HPDE6-E6E7 (cell line): Measurements from ENCODE around the gene ABHD13.
"Not testable (repeated sequence)": the region's sequence is repeated elsewhere in the genome, so short reads cannot be mapped to it uniquely, and the experiment has no call there.

Source experiments
- DNase-seq: peaks from one replicate; pipeline ENCODE4 v3.0.0; 2011; ENCODE audit warnings: missing footprints; ENCODE audit errors: extremely low spot score

The ABHD13 gene

DNA sequence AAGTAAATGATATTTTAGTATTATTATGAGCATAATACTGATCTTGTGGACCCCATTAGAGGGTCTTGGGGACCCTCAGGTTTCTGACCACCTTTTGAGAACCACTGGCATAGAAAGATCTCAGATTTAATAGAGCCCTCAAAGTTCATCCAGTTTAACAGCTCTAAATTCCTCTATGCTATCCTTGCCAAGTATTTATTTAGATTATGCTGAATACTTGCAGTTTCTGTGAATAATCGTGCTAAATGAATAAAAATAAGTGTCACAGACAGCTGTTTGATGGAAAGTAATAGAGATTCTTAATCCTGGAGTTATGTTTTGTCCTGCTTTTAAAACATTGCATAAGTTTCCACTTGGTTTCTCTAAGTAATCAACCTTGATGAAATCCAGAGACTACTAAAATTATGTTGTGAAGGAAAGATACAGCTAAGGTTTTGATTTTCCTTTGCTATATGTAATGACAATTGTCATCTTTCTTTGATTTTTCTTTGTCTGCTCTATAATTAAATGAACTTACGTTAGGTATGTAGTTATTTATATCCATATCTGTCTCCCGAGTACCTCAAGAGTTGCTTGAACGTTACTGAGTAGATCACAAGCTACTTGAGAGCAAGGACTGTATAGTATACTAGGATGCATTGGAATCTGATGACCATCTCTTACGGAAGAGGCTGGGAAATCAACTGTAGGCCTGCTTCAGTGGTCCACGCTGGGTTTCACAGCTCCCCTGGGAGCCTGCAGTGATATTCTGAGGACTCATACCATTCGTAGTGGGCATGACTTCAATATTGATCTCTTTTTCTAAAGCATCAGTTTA lies 5.7 kb downstream of the ABHD13 start:
- no peak for DNase-seq

GRCh38 chr13:108225440-108225839 lies 7.2 kb downstream of the ABHD13 start:
- DNase-seq = no peak

DNA sequence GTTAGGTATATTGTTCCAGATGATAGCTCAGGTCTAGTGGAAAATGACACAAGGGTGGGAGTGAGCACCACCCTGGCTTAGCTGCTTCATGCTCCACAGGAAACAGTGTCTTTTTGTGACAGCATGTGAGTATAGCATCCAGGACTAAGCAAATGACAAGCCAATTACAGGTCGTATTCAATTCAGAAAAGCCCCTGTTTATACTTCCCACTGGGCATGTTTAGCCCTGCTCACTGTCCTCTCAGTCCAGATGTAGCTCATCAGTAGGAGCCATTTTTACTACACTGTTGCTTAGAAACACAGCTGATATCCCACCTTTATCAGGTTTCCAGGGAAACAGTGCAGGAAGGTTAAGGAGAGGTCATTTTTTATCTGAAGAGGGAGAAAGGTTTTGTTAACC lies 8.0 kb downstream of the ABHD13 start:
- DNase-seq = no peak

DNA sequence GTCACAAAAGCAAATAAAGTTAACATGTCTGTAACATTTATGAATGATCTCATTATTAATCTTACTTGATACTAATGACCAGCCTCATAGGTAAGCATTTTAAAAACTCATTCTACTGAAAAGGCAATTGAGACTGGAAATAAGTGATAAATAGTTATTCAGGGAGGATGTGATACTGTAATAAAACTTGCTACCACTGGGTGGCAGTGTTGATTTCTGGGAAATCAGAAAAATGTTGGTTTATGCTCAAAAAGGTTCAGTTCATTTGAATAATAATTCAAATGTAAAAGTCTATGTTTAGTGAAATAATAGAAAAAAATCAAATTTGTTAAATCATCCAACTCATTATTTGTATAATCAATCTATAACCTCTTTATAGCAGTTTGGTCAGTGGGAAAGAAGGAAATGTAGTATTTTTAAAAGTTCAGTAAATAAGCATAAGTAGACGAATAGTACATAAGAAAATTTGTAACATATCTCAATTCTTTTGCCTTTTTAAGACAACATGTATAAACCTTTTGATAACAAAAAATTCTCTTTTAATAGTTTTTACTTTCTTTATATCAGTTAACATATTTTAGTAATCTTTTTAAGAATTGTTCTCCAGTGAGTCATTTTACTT lies 9.6 kb downstream of the ABHD13 start:
- no peak for DNase-seq

GRCh38 chr13:108230377-108230776 lies 12.2 kb downstream of the ABHD13 start:
- DNase-seq = no peak

DNA sequence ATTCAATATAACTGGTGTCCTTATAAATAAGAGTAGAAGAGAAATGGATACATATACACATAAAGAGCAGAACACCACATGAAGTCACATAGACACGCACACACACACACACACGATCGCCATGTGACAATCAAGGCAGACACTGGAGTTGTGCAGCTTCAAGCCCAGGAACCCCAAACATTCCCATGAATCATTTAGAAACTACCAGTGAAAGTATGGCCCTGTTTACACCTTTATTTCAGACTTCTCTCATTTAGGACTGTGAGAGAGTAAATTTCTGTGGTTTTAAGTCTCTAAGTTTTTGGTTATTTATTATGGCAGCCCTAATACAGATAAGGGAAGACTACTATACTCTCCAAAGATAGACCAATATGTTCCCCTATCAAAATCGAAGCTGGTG lies 31.0 kb downstream of the ABHD13 start:
- DNase-seq = no peak

DNA sequence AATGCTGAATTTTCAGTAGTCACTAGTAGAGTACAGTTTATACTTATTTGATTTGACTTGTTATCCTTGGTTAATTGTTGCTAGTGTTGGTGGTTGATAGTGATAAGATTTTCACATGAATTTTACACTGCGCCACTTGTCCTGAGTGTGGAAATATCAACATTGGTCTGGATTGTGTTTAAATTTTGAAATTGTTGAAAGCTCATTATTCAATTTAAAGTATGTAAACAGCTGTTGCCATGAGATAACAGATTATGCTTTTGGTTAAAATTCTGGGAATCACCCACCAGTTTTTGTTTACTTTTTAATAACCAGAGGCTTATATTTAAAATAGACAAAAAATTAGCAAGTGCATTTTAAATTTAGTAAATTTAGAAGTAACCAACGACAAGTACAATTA lies 39.1 kb downstream of the ABHD13 start:
- DNase-seq = no peak

GRCh38 chr13:108263621-108264355 lies 45.6 kb downstream of the ABHD13 start:
- DNase-seq = no peak

DNA sequence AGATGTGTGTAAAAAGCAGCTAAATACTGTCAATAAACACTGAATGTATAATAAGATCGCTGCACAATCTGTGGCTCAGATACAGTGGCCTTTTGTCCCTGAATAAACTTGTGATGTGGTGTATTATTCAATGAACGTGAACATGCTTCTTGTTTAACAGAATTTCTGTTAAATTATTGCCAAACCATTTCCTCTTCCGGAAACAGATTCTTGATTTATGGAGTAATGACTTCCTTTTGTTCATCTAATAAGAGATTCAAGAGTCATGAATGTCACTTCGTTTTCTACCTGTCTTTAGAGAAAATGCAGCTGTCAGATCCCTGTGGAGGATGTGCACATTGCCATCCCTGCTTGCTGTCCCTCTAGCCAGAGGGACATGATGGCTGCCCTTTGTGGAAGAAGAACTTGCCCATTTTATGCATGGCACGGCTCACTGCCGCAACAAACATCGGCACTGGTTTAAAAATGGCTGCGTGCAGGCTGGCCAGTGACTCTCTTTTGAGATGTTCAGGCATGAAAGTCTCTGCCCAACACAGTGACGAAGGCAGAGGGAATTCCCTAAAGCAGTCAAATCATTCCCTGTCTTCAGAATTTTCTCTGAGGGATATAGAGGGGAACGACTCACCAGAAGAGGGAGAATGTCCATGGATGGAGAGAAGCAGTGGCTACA lies 48.3 kb downstream of the ABHD13 start:
- no peak for DNase-seq

DNA sequence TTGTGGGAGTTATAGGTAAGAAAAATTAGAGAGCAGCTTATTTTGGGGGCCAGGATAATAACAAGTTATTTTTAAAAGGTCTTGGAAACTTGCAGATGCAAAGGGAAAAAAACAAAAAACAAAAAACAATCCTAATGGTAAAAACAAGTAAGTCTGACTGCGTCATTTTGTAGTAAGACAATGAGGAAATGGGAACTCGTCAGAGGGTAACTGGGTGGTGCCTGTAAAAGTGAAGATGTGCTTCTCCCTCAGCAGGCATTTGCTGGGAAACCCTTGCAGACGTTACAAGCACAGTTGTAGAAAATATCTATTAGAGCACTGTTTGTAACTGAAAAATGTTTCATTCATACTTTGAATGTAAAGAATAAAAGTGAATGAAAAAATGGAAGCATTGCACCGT lies 49.2 kb downstream of the ABHD13 start:
- DNase-seq = no peak

- DNase-seq = not testable (repeated sequence)
These were observed 49.7 kb downstream of the ABHD13 start for GRCh38 chr13:108267855-108268254.

DNA sequence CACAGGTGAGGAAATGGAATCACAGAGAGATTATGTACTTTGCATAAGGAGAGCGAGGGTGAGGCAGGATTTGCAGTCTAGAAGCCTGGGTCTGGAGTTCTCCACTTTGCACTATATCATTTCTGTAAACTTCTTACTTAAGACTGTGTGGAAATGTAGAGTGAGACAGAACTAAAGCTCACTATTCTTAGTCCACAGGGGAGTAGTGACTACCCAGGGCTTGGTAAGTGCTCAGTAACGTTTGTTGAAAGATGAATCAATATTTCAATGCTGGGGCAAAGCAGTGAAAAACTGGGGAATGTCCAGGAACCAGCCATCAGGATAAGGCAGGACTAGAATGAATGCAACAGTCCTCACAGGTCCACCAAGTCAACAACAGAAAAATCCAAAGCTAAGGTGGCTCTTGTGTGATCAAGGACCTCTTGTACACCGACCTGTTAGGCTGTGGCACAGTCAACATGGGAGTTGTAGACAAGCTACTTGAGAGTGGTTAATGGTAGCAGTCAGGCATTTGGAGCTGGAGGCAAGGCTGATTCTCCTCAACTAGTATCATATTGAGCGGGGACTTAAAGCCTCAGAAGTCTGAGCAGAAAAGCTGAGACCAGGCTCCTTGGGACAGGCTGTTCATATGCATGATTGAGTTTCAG lies 50.4 kb downstream of the ABHD13 start:
- DNase-seq = no peak

DNA sequence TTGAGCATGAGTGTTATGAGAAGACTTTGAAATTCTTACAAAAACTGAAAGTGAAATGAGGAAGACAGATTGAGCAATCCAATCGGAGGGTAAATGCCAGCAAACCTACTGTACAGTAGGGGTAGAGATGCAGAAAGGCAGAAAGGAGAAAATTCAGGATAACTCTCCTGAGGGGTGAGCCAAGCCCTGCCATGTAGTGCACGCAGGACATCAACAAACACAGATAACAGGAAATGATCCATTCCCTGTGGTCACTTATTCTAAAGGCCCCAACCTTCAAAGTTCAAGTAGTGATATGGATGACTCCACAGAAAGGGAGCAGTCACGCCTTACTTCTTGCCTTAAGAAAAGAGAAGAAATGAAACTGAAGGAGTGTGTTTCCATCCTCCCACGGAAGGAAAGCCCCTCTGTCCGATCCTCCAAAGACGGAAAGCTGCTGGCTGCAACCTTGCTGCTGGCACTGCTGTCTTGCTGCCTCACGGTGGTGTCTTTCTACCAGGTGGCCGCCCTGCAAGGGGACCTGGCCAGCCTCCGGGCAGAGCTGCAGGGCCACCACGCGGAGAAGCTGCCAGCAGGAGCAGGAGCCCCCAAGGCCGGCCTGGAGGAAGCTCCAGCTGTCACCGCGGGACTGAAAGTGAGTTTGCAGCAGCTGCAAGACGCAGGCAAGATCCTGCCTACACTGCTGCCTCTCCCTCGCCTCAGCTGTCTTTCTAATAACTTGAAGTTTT lies 51.6 kb downstream of the ABHD13 start, which contains the start of gene TNFSF13B:
Gene TNFSF13B (plus strand): TSS at position 118 of the 728 bp plus-strand sequence. CDS start 178 bp downstream, at position 296.
- DNase-seq = no peak

- no peak for DNase-seq
These were observed 52.2 kb downstream of the ABHD13 start for GRCh38 chr13:108270442-108270841.

DNA sequence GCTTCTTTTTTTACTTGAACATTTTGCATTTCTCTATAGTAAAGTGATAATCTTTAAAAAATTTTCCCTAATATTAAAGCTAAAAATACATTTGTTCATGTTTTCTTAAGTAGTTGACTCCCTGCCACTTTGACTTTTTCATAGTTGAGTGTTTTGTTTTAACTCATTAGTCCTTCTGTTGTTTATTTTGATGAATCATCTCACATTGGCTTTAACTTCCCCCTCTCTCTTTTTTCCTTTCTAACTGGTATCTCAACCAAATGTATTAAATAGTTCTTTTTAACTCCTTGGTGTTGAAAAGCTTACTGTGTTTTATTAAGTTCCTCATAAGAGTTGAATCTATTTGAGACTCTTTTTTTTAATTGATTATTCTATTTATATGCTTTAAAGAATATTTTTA lies 54.1 kb downstream of the ABHD13 start:
- no peak for DNase-seq

- DNase-seq = no peak
These were observed 55.4 kb downstream of the ABHD13 start for GRCh38 chr13:108273429-108274118.

DNA sequence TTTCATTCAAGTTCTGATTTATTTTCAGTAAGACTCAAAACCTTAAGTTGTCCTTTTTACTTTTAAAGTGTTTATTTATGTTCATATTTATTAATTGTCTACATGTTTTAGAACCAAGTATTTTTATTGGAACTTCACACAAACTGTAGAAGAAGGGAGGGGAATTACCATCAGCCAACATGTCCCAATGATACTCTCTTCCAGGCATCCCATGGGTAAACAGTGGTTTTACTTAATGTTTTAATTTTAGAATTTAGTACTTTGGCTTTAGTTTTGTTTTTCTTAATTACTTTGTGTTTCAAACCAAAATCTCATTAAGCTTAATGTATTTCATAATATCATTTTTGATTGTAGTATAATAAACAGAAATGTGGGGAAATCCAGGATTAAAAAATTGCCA lies 56.5 kb downstream of the ABHD13 start:
- no peak for DNase-seq

GRCh38 chr13:108276060-108276459 lies 57.9 kb downstream of the ABHD13 start:
- no peak for DNase-seq

- DNase-seq = no peak
These were observed 60.3 kb downstream of the ABHD13 start for GRCh38 chr13:108278466-108278865.

DNA sequence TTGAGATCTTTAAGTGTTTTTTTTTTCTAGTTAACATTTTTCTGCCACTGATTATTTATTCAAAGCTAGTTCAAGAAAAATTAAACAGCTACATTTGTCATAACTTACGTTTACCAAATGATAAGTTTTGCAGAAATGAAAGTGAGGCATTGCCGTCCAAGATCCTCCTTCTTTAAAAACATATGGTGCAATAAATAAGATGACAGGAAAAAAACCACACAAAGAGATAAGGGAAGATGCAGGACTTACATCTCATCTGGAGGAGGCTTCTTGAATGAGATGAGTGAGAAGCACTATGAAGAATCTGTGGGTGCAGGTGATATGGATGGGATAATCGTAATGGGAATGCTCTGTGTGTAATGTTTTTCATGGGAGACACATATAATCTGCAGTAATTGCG lies 63.7 kb downstream of the ABHD13 start:
- no peak for DNase-seq
